IMR-90 (cell line): ENCODE data around the gene FHAD1. TPM values are rescaled to one million over a fixed set of nuclear protein-coding genes. Genes with fewer than 3 reads are reported as not detected.
A peak's percentile ranks its signal among the peaks of the same experiment; 100 is the strongest.

Experiments used
- ATAC-seq: fragments of 200-7000 bp; cut with Tn5 transposase; 2 replicates; pipeline ENCODE4 v1.9.1; 2020; ENCODE audit warnings: low read depth, mild to moderate bottlenecking, moderate library complexity
- BruUV-seq: library from RNA; stranded (reverse); fragments of 400-500 nt; replicated peaks from 2 replicates; lab custom pipeline; 2021; lab: Mats Ljungman, UMichigan
- CTCF ChIA-PET: fragments of 300-600 bp; formaldehyde crosslinking; extraction: SDS; loops from one replicate; lab custom pipeline; 2021; ENCODE audit warnings: antibody characterized with exemption; lab: Yijun Ruan, JAX
- POLR2A ChIA-PET: fragments of 300-600 bp; sonication (Branson Sonifier 250); formaldehyde crosslinking; loops from one replicate; lab custom pipeline; 2022; ENCODE audit warnings: antibody characterized with exemption; ENCODE audit not compliant: unreplicated experiment; lab: Charles Lee
- DNase-seq: peaks from one replicate; pipeline ENCODE4 v3.0.0; 2013
- H2AFZ ChIP-seq: replicated peaks from 2 replicates; pipeline ENCODE3; 2013; ENCODE audit warnings: low read length, mild to moderate bottlenecking; ENCODE audit not compliant: poor library complexity
- H2AK5ac ChIP-seq: 2 replicates; pipeline ENCODE4 v1.6.1; 2013; ENCODE audit warnings: low read depth, low read length, inconsistent platforms
- H2AK9ac ChIP-seq: replicated peaks from 2 replicates; pipeline ENCODE3; 2013; ENCODE audit warnings: mild to moderate bottlenecking, low read depth, low read length, moderate library complexity; ENCODE audit not compliant: poor library complexity
- H2BK120ac ChIP-seq: 2 replicates; pipeline ENCODE4 v1.6.1; 2013; ENCODE audit warnings: low read depth, low read length, inconsistent platforms
- H2BK15ac ChIP-seq: 3 replicates; pipeline ENCODE4 v1.6.1; 2013; ENCODE audit warnings: low read depth, low read length, inconsistent platforms
- H2BK20ac ChIP-seq: 2 replicates; pipeline ENCODE4 v1.6.1; 2013; ENCODE audit warnings: low read depth, mild to moderate bottlenecking, inconsistent platforms, low read length, moderate library complexity
- H2BK5ac ChIP-seq: 2 replicates; pipeline ENCODE4 v1.6.1; 2013; ENCODE audit warnings: mild to moderate bottlenecking, low read depth, low read length, inconsistent platforms; ENCODE audit not compliant: poor library complexity, severe bottlenecking
- H3K14ac ChIP-seq: replicated peaks from 2 replicates; pipeline ENCODE4 v1.6.1; 2013; ENCODE audit warnings: low read depth, low read length, inconsistent platforms
- H3K18ac ChIP-seq: 2 replicates; pipeline ENCODE4 v1.6.1; 2013; ENCODE audit warnings: low read depth, low read length, control low read depth
- H3K23ac ChIP-seq: 2 replicates; pipeline ENCODE4 v1.6.1; 2013; ENCODE audit warnings: low read depth, low read length, inconsistent platforms
- H3K27ac ChIP-seq: 2 replicates; pipeline ENCODE4 v1.5.1; 2013; ENCODE audit warnings: mild to moderate bottlenecking, control low read depth, low read length; ENCODE audit not compliant: insufficient read depth
- H3K27me3 ChIP-seq: 2 replicates; pipeline ENCODE4 v1.6.1; 2013; ENCODE audit warnings: low read length; ENCODE audit not compliant: control insufficient read depth, insufficient read depth
- H3K36me3 ChIP-seq: 2 replicates; pipeline ENCODE4 v1.6.1; 2013; ENCODE audit warnings: low read length, mixed read lengths; ENCODE audit not compliant: control insufficient read depth, insufficient read depth
- H3K4ac ChIP-seq: 2 replicates; pipeline ENCODE4 v1.6.1; 2013; ENCODE audit warnings: low read depth, low read length, inconsistent platforms
- H3K4me1 ChIP-seq: 2 replicates; pipeline ENCODE4 v1.6.1; 2013; ENCODE audit warnings: low read length, mixed read lengths; ENCODE audit not compliant: control insufficient read depth, insufficient read depth
- H3K4me2 ChIP-seq: 2 replicates; pipeline ENCODE4 v1.6.1; 2013; ENCODE audit warnings: low read depth, mild to moderate bottlenecking, control low read depth, low read length, moderate library complexity
- H3K4me3 ChIP-seq: 2 replicates; pipeline ENCODE4 v1.5.1; 2013; ENCODE audit warnings: low read depth, mild to moderate bottlenecking, control low read depth, low read length, moderate library complexity; ENCODE audit not compliant: insufficient read depth
- H3K56ac ChIP-seq: 2 replicates; pipeline ENCODE4 v1.6.1; 2013; ENCODE audit warnings: low read length, inconsistent platforms; ENCODE audit not compliant: insufficient read depth; ENCODE audit errors: extremely low read depth
- H3K79me1 ChIP-seq, 2 experiments: 2 replicates each; pipeline ENCODE4 v1.6.1; 2013; ENCODE audit warnings: low read length in 2 of 2, inconsistent platforms in 1 of 2, low read depth in 1 of 2
- H3K9ac ChIP-seq: 2 replicates; pipeline ENCODE4 v1.6.1; 2013; ENCODE audit warnings: low read depth, low read length, control low read depth
- H3K9me1 ChIP-seq: 2 replicates; pipeline ENCODE4 v1.6.1; 2013; ENCODE audit warnings: low read length, inconsistent platforms; ENCODE audit not compliant: insufficient read depth
- H3K9me3 ChIP-seq: 2 replicates; pipeline ENCODE4 v1.6.1; 2013; ENCODE audit warnings: low read length; ENCODE audit not compliant: control insufficient read depth, insufficient read depth
- H4K20me1 ChIP-seq: 2 replicates; pipeline ENCODE4 v1.6.1; 2013; ENCODE audit warnings: low read length, inconsistent platforms; ENCODE audit not compliant: insufficient read depth
- H4K5ac ChIP-seq: 2 replicates; pipeline ENCODE4 v1.6.1; 2013; ENCODE audit warnings: mild to moderate bottlenecking, low read depth, low read length, control low read depth
- H4K8ac ChIP-seq, 2 experiments: 2 replicates each; pipeline ENCODE4 v1.6.1; 2013; ENCODE audit warnings: low read depth in 2 of 2, low read length in 2 of 2, control low read depth in 1 of 2, inconsistent platforms in 1 of 2
- H4K91ac ChIP-seq: 2 replicates; pipeline ENCODE4 v1.6.1; 2013; ENCODE audit warnings: low read depth, low read length, inconsistent platforms; ENCODE audit not compliant: insufficient read depth
- BHLHE40 ChIP-seq: fragments of 150-350 bp; IDR thresholded peaks from 2 replicates; pipeline ENCODE4 v1.6.1; 2016; ENCODE audit warnings: mild to moderate bottlenecking, low read depth, low read length
- CEBPB ChIP-seq: IDR thresholded peaks from 2 replicates; pipeline ENCODE4 v1.6.1; 2012; ENCODE audit warnings: low read depth, low read length, improper control_type of control experiment
- FOS ChIP-seq: fragments of 150-350 bp; IDR thresholded peaks from 2 replicates; pipeline ENCODE4 v1.6.1; 2016; ENCODE audit warnings: low read depth, low read length
- WGBS, 2 experiments: methylation state at CpG; one replicate each; pipeline versions ENCODE4 v1.1.5 to v1.1.7; 2013; ENCODE audit warnings: missing lambda C conversion rate in 2 of 2; ENCODE audit not compliant: insufficient read length in 1 of 2; ENCODE audit errors: extremely low coverage in 2 of 2; 5-methylcytosine and 5-hydroxymethylcytosine counted together
- dilution Hi-C: fragments of 300-500 bp; cut with HindIII; formaldehyde crosslinking; loops from one replicate; pipeline ENCODE4 v1.14.3; 2018; ENCODE audit warnings: low sequenced_read_pairs; ENCODE audit not compliant: unreplicated experiment
- in situ Hi-C: fragments of 300-500 bp; cut with MboI; formaldehyde crosslinking; loops from 3 replicates; pipeline ENCODE4 v1.14.3; 2019; ENCODE audit warnings: low sequenced_read_pairs, inconsistent platforms, mixed read lengths
- intact Hi-C: fragments of 100-400 bp; cut with micrococcal nuclease; formaldehyde crosslinking; loops from 2 replicates; pipeline ENCODE4 v1.10.0; 2022
- polyA plus RNA-seq, 3 experiments: library from polyadenylated mRNA; depleted of rRNA; stranded (reverse); fragments of >200 nt; gene quantifications; 2 replicates each; pipeline ENCODE4 v1.2.3, GENCODE V29; 2012; ENCODE audit warnings: low replicate concordance in 1 of 3
- total RNA-seq: library from RNA; depleted of rRNA; stranded (reverse); fragments of >200 nt; gene quantifications from 2 replicates; pipeline ENCODE4 v1.2.3, GENCODE V29; 2012
- TF ChIP-seq, protein P1 (sequence below): fragments of 150-350 bp; IDR thresholded peaks from 2 replicates; pipeline ENCODE4 v1.6.1; 2016; ENCODE audit warnings: low read depth, mild to moderate bottlenecking, low read length, moderate library complexity, borderline replicate concordance
- TF ChIP-seq, protein P2 (sequence below): fragments of 150-350 bp; IDR thresholded peaks from 2 replicates; pipeline ENCODE4 v1.6.1; 2017; ENCODE audit warnings: mild to moderate bottlenecking, antibody characterized with exemption, low read length, low read depth

FHAD1 gene
- total and polyA plus RNA-seq, 2 of the 4 experiments (the other 2 are of a cell fraction), result not detected

DNA sequence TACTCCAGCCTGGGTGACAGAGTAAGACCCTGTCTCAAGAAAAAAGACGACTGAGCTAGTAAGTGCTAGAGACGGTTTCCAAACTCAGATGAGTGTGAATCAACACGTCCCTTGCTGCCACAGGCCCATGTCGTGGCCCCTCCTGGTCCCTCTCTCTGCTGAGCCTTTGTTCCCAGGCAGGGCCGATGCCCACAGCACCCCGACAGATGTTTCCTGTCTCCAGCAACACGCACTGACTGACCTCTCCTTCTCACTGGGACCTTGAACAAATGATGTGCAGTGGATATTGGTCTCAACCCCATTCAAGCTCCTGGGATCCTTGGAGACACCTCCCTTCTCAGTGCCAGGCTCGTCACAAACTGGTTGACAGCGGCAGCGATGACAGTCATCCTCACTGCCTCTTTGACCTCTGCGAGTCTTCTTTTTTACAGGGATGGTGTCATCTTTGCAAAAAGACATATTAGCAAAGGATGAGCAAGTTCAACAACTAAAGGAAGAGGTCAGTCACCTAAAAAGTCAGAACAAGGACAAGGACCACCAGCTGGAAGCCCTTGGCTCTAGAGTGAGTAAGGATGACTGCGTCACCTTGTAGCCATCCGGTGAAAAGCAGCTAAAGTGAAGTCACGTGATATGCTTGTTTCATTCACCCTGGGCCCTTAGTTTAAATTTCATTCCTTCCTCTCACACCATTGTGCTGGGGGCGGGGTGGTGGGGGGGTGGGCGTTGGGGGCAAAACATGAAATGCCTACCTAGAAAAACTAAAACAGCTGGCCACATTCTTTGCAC lies 65.8 kb downstream of the FHAD1 start:
- dilution Hi-C loops, result no loop called here

More for the DNA sequence above, 65.8 kb downstream of the FHAD1 start:
- BruUV-seq, result no TSS peak
- no peak overlapping the region for H4K5ac ChIP-seq
- ATAC-seq, result peak; percentile 44; the same call in 1 of the 2 replicates
- H3K18ac ChIP-seq, result no peak overlapping the region
- ChIA-PET POLR2A (no interaction called here), CTCF (interaction anchor here (1.0 to 1.8 kb wide), 2 partner anchors 8 to 160 kb away, joined by 3 to 6 read pairs; no protein-coding TSS in a partner anchor)
- peak overlapping the region; percentile 72 for H2AFZ ChIP-seq
- no peak overlapping the region for H2BK5ac ChIP-seq
- H3K27ac ChIP-seq, result no peak overlapping the region
- no peak overlapping the region for H3K4me2 ChIP-seq
- no peak overlapping the region for H3K4me3 ChIP-seq
- no peaks in the 10 kb centered on the region; the same call in 1 of the 2 replicates for H3K4me1 ChIP-seq
- no peaks in the 10 kb centered on the region for H3K36me3 ChIP-seq
- intact Hi-C loops (no loop called here), in situ Hi-C loops (loop anchor here (10.0 kb wide), 1 partner anchor 192 kb away; no protein-coding TSS in a partner anchor)
- no peak overlapping the region for H2BK15ac ChIP-seq
- no peak overlapping the region for H2AK9ac ChIP-seq
- no peaks in the 10 kb centered on the region; the same call in 1 of the 2 replicates for H3K9me1 ChIP-seq
- peaks cover 14% of the 10 kb centered on the region; the same call in 1 of the 2 replicates for H3K27me3 ChIP-seq
- no peak overlapping the region for H3K4ac ChIP-seq
- DNase-seq, result peak; percentile 37
- H4K20me1 ChIP-seq, result no peaks in the 10 kb centered on the region
- H4K91ac ChIP-seq, result no peak overlapping the region
- H3K56ac ChIP-seq, result no peak overlapping the region
- no peak overlapping the region for H3K14ac ChIP-seq
- no peak overlapping the region for H2AK5ac ChIP-seq
- peaks cover 7% of the 10 kb centered on the region for H3K9me3 ChIP-seq
- no peak overlapping the region for H3K9ac ChIP-seq
- no peak overlapping the region for H2BK120ac ChIP-seq
- H2BK20ac ChIP-seq, result no peak overlapping the region
- no peak overlapping the region for H4K8ac ChIP-seq
- H3K23ac ChIP-seq, result no peak overlapping the region
- TF ChIP-seq, protein P1, sequence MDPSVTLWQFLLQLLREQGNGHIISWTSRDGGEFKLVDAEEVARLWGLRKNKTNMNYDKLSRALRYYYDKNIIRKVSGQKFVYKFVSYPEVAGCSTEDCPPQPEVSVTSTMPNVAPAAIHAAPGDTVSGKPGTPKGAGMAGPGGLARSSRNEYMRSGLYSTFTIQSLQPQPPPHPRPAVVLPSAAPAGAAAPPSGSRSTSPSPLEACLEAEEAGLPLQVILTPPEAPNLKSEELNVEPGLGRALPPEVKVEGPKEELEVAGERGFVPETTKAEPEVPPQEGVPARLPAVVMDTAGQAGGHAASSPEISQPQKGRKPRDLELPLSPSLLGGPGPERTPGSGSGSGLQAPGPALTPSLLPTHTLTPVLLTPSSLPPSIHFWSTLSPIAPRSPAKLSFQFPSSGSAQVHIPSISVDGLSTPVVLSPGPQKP, result no peak
- TF ChIP-seq CEBPB (no peak), FOS (no peak), BHLHE40 (no peak)
- TF ChIP-seq, protein P2, sequence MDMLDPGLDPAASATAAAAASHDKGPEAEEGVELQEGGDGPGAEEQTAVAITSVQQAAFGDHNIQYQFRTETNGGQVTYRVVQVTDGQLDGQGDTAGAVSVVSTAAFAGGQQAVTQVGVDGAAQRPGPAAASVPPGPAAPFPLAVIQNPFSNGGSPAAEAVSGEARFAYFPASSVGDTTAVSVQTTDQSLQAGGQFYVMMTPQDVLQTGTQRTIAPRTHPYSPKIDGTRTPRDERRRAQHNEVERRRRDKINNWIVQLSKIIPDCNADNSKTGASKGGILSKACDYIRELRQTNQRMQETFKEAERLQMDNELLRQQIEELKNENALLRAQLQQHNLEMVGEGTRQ, result peak; percentile 59; the same call in 1 of the 2 replicates
- H3K79me1 ChIP-seq, result no peaks in the 10 kb centered on the region
- no CpG with 5 or more reads among the region's 16 CpGs for WGBS, 2 experiments
